HuH-7 (cell line): ENCODE results near the gene RAB22A.
A peak's percentile ranks its signal among the peaks of the same experiment; 100 is the strongest.
"Not testable (repeated sequence)": the region's sequence is repeated elsewhere in the genome, so short reads cannot be mapped to it uniquely, and the experiment has no call there.

Source experiments
- DNase-seq: peaks from one replicate; pipeline ENCODE4 v3.0.0; 2011; ENCODE audit warnings: low spot score

RAB22A gene

GRCh38 chr20:58388882-58389323, 79.4 kb downstream of the RAB22A start, which contains the start of gene VAPB:
TSS of gene VAPB (plus strand) at chr20:58389229. CDS start at chr20:58389460, 231 bp downstream.
- DNase-seq: peak; percentile 87

GRCh38 chr20:58389324-58389967, 79.9 kb downstream of the RAB22A start:
- peak; percentile 37 for DNase-seq

GRCh38 chr20:58389968-58390658, 80.6 kb downstream of the RAB22A start:
- no peak for DNase-seq

- DNase-seq: no peak
Measured at GRCh38 chr20:58390659-58391035, 81.1 kb downstream of the RAB22A start.

- DNase-seq: no peak
Measured at GRCh38 chr20:58392286-58392685, 82.8 kb downstream of the RAB22A start.

- no peak for DNase-seq
Measured at GRCh38 chr20:58393299-58393698, 83.8 kb downstream of the RAB22A start.

- DNase-seq: no peak
Measured at GRCh38 chr20:58394801-58395200, 85.3 kb downstream of the RAB22A start.

GRCh38 chr20:58395604-58396003, 86.1 kb downstream of the RAB22A start:
- DNase-seq: no peak

- DNase-seq: no peak
Measured at GRCh38 chr20:58397429-58397828, 87.9 kb downstream of the RAB22A start.

- no peak for DNase-seq
Measured at GRCh38 chr20:58398254-58398653, 88.7 kb downstream of the RAB22A start.

- no peak for DNase-seq
Measured at GRCh38 chr20:58399926-58400325, 90.4 kb downstream of the RAB22A start.

- no peak for DNase-seq
Measured at GRCh38 chr20:58401162-58401561, 91.6 kb downstream of the RAB22A start.

- no peak for DNase-seq
Measured at GRCh38 chr20:58402305-58402704, 92.8 kb downstream of the RAB22A start.

GRCh38 chr20:58402827-58403226, 93.3 kb downstream of the RAB22A start:
- no peak for DNase-seq

GRCh38 chr20:58403272-58403671, 93.8 kb downstream of the RAB22A start:
- DNase-seq: no peak

- no peak for DNase-seq
Measured at GRCh38 chr20:58405504-58406291, 96.2 kb downstream of the RAB22A start.

- no peak for DNase-seq
Measured at GRCh38 chr20:58406422-58407001, 97.0 kb downstream of the RAB22A start.

- no peak for DNase-seq
Measured at GRCh38 chr20:58407201-58407873, 97.8 kb downstream of the RAB22A start.

- peak; percentile 17 for DNase-seq
Measured at GRCh38 chr20:58407966-58408557, 98.5 kb downstream of the RAB22A start.

- peak; percentile 30 for DNase-seq
Measured at GRCh38 chr20:58408603-58409246, 99.2 kb downstream of the RAB22A start.

- DNase-seq: not testable (repeated sequence)
Measured at GRCh38 chr20:58414216-58414615, 104.7 kb downstream of the RAB22A start.
